GM21723 (cell line): ENCODE results near the gene TSGA10IP.

Experiments used
- ATAC-seq: cut with Tn5 transposase; IDR thresholded peaks from one replicate; pipeline ENCODE4 v1.9.1; 2021; ENCODE audit warnings: mild to moderate bottlenecking, moderate library complexity; ENCODE audit not compliant: unreplicated experiment

TSGA10IP gene

DNA sequence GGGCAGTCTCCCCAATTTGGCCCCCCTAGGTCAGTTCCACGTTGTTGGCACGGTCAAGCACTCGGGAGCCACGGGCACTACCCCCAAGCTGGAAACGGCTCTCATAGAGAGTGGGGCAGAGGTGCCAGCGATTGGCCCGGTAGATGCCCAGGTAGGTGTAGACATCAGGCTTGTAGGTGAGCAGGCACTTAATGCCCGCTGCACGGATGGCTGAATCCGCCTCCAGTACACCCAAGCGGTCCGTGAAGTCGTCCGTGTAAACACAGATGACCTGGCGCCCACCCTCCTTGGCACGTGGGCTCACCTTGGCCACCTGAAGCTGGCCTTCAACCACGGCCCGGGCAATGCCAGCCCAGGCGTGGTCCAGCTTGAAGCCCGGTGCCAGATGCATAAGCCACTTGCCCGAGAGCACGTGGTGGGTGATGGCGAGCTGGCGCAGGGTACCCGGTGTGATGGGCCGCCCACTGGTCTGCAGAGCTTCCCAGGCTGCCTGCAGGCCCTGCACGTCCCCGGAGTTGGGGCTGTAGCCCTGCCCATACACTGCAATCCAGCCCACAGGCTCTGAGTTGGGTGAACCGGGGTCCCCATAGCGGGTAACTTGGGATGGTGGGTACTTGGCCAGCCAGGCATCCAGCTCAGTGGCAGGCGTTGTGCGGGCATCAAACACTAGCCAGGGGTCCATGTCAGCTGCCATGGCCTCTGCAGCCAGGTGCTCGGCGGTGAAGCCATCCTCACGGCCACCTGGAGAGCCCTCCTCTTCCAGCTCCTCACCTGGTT is 27.7 kb upstream of the TSGA10IP start:
- no peak for ATAC-seq

DNA sequence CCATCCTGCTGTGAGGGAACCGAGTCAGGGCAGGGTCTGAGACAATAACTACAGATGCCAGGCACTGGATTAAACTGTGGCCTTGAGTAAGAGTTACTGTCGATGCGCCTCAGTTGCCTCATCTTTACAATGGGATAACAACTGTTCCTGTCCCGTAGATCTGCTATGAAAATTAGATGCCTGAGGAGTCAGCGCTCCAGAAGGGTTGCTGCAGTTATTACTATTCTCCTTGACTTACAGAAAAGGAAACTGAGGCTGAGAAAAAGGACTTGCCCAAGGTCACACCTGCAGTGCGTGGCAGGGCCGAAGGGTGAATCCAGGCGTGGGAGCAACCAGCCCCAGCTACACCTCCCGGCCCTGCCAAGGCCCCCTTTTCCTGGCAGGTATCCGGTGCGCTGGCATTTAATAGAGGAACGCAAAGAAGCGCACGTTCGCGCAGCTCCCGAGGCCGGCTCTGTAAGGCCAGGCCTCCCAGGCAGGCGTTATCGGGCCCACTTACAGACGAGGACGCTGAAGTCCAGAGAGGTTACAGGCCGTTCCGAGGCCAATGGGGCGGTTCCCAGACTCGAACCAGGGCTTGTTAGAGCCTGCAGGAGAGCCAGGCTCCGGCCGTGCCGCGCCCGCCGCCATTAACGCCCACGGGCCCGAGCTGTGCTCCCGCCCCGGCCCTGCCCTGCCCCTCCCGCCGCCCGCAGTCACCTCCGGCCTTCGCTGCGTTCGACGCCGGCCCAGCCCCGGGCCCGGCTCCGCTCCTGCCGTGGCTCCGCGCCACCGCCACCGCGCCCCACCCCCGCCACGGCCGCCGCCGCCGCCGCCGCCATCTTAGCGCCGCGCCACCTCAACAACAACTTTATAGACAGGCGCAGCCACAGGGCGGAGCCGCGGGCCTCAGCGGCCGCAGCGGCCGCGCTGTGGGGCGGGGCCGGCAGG is 26.8 kb upstream of the TSGA10IP start, which contains the start of gene C11orf68:
C11orf68 (minus strand) TSS at position 852 of the 930 bp plus-strand sequence; CDS start at position 821, 31 bp downstream.
- ATAC-seq = peak; percentile 58

DNA sequence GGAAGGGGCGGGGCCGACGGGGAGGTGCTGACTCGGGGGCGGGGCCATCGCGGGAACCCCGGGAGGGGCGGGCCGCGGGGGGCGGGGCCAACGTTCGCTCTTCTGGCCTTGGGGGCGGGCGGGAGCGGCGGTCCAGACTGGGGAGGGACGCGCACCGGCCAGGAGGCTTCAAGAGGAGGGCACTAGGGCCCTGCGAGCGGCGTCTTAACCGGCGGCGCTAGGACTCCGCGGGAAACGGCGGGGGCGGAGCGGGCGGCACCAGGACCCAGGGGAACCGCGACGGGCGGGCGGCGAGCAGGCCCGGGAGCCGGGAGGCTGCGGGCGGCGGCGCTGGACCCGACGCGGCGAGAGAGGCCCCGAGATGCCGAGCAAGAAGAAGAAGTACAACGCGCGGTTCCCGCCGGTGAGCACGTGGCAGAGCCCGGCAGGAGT is 26.1 kb upstream of the TSGA10IP start, which contains the start of gene DRAP1:
DRAP1 (plus strand) TSS at position 286 of the 432 bp plus-strand sequence; CDS start at position 362, 76 bp downstream.
- peak; percentile 81 for ATAC-seq

DNA sequence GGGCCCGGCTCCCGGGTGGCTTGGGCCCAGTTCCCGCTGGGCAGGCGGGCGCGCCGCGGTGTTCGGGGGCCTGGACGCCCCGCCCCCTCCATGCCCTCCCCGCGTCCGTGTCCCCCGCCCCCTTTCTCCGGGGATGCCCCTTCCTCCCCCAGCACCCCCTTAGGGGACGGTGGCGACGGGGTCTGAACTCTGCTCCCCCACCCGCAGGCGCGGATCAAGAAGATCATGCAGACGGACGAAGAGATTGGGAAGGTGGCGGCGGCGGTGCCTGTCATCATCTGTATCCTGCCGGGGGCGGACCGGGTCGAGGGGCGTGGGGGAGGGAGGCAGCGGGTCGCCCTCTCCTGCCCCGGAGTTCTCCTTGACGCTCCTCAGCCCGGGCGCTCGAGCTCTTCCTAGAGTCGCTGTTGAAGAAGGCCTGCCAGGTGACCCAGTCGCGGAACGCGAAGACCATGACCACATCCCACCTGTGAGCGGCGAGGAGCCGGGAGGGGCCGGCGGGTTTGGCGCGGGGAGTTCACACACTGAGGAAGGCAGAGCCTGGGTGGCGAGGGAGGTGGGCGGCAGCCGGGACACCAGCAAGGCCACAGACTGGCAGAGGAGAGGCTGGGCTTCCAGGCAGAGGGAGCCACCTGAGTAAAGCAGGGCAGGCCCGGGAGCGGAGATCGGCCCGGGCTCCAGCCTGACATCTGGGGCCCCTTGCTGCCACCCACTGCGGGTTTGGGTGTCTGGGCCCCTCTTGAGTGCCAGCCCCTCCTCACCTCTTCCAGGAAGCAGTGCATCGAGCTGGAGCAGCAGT is 25.5 kb upstream of the TSGA10IP start:
- ATAC-seq = peak; percentile 40

DNA sequence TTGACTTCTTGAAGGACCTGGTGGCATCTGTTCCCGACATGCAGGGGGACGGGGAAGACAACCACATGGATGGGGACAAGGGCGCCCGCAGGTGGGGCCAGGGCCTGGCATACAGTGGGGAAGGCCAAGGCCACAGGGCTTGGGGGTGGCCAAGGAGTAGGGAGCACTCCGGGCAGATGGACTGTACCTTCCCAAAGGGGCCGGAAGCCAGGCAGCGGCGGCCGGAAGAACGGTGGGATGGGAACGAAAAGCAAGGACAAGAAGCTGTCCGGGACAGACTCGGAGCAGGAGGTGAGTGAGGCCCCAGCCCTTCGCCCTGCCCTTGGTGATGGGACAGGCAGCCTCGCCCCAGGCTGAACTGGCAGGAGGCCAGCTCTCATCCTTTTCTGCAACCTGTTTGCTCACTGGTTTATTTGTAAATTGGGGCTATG is 24.9 kb upstream of the TSGA10IP start:
- no peak for ATAC-seq

- ATAC-seq = no peak
These were observed 24.2 kb upstream of the TSGA10IP start for GRCh38 chr11:65921033-65921555.

DNA sequence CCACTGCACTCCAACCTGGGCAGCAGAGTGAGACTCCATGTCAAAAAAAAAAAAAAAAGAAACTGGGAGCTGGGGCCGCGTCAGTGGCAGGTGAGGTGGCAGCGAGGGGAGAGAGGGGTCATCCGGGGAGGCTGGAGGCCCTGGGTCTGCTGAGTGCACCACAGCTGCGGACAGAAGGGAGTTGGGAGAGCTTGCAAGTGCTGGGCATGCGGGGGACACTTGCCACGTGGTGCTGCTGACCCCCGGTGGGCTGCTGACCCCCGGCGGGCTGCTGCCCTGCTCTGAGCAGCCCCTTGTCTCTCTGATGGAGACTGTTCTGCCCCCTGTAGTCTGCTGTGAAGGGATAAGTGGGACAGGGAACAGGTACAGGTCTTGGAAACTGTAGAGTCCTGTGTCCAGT is 23.4 kb upstream of the TSGA10IP start:
- ATAC-seq = no peak

GRCh38 chr11:65922565-65922964 is 22.7 kb upstream of the TSGA10IP start:
- no peak for ATAC-seq

- no peak for ATAC-seq
These were observed 19.9 kb upstream of the TSGA10IP start for GRCh38 chr11:65925397-65925796.

DNA sequence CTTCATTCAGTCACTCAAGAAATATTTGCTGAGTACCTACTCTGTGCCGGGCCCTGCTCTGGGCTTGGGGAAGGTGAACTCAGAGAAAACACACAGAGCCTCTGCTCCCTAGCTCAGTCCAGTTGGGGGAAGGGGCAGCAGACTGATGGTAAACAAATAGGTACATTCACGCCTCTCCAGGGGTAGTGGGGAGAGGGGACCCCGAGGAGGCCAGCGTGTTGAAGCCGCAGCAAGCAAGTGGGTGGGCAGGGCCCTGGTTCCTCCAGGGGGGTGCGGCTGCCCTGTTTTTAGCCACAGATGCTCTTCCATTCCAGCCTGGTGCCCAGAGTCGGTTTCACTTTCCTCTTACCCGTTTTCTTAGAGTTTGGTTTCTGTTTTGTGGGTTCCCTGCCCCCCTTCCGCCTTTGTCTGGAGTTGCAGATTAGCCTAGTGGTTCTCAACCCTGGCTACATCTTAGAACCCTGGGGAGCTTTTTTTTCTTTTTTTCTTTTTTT is 17.3 kb upstream of the TSGA10IP start:
- ATAC-seq = peak; percentile 67

DNA sequence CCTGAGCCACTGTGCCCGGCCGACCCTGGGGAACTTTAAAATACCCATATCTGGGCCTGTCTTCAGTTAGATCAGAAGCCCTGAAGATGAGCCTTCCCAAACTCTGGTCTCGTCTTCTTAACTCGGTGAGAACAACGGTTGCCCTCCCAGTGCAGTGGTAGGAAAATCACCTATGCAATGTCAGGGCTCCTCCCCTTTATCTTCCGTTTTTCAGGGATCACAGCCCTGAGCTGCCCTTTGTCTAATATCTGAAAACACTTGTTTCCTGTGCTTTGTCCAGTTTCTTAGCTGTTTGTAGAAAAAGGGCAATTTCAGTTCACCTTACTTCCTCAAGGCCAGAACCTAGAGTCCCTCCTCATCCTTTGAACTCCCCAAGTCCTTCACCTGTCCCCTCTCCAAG is 16.6 kb upstream of the TSGA10IP start:
- ATAC-seq = no peak

DNA sequence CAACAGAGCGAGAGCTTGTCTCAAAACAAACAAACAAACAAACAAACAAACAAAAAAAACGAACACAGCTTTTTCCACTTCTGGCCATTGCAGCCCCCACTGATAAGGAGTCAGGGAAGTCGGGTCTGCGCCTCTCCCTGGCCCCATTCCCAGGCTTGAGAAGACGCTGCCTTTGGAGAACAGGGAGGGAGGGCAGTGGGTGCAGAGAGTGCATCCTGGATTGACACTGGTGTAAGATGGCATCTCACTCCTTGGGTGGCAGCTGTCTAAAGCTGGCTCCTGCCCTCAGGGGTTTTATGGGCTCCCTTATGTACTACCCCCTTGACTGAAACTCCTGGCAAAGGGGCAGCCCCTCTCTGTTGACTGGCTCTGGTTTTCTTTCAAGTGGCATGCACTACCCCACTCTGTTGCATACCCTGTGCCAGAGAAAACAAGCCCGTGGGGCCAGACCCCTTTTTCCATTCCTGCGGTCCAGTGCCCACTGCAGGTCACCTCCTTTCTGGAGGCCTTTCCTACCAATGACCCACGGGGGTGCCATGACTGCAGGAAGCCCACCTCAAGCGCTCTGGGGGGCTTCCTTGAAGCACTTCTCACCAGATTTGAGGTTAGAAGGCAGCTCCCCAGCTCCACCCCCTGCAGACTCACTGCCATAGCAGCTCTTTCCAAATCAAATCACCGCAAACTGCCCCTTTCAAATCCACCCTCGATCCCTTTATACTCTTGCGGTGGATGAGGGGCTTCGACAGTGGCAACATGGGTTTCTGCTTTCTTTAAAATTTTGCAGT is 13.3 kb upstream of the TSGA10IP start:
- ATAC-seq = no peak

DNA sequence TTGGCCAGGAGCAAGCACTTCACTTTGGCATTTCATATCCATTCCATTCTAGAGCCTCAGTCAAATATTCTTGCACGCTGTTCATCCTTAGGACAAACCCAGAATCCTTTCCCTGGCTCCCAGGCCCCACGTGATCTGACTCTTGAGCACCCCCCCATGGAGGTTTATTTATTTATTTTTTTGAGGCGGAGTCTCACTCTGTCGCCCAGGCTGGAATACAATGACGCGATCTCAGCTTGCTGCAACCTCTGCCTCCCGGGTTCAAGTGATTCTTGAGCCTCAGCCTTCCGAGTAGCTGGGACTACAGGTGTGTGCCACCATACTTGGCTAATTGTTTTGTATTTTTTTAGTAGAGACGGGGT is 12.7 kb upstream of the TSGA10IP start:
- no peak for ATAC-seq

GRCh38 chr11:65934014-65934413 is 11.3 kb upstream of the TSGA10IP start:
- no peak for ATAC-seq

GRCh38 chr11:65937766-65938165 is 7.5 kb upstream of the TSGA10IP start:
- ATAC-seq = no peak

GRCh38 chr11:65941720-65942310 is 3.5 kb upstream of the TSGA10IP start:
- ATAC-seq = no peak

GRCh38 chr11:65942531-65942930 is 2.7 kb upstream of the TSGA10IP start:
- no peak for ATAC-seq

GRCh38 chr11:65944191-65944590 is 1.1 kb upstream of the TSGA10IP start:
- ATAC-seq = no peak

DNA sequence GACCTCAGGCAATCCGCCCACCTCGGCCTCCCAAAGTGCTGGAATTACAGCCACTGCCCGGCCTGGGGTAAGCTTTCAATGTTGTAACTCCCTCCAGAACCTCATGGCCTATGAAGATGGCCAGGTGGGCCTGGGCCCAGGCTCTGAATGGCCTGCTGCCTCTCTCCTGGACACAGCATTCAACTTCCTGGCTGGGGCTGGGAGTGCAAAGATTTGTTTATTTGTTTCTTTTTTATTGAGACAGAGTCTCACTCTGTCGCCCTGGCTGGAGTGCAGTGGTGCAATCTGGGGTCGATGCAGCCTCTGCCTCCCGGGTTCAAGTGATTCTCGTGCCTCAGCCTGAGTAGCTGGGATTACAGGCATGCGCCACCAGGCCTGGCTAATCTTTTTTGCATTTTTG is 513 bp upstream of the TSGA10IP start:
- ATAC-seq = no peak
